RWPE1 (cell line): Measurements from ENCODE around the gene ERLEC1.
A peak's percentile ranks its signal among the peaks of the same experiment; 100 is the strongest.

Source experiments
- CTCF ChIA-PET: fragments of 350-600 bp; sonication (Branson Sonifier 250); formaldehyde crosslinking; extraction: SDS; loops from one replicate; lab custom pipeline; 2021; lab: Yijun Ruan, JAX
- POLR2A ChIA-PET: fragments of 400-600 bp; formaldehyde crosslinking; extraction: SDS; loops from one replicate; lab custom pipeline; 2020; ENCODE audit warnings: antibody characterized with exemption; ENCODE audit not compliant: low non-redundant PET; lab: Yijun Ruan, JAX
- DNase-seq: peaks from one replicate; pipeline ENCODE4 v3.0.0; 2012; ENCODE audit warnings: low spot score
- H3K27ac ChIP-seq: fragments of 450-650 bp; 2 replicates; pipeline ENCODE4 v1.5.1; 2017
- CTCF ChIP-seq: fragments of 450-650 bp; conservative IDR thresholded peaks from 2 replicates; pipeline ENCODE4 v1.5.1; 2017; ENCODE audit warnings: low read depth, mild to moderate bottlenecking

Gene ERLEC1

GRCh38 chr2:53780056-53780455, 6.8 kb upstream of the ERLEC1 start:
- CTCF ChIA-PET = no interaction called here
- TF ChIP-seq CTCF = no peak
- POLR2A ChIA-PET = no interaction called here
- no peak for DNase-seq
- no peak overlapping the region for H3K27ac ChIP-seq

- TF ChIP-seq CTCF = no peak
- CTCF ChIA-PET = no interaction called here
- POLR2A ChIA-PET = no interaction called here
- no peak for DNase-seq
- H3K27ac ChIP-seq = no peak overlapping the region
Observed at GRCh38 chr2:53782676-53783075, 4.2 kb upstream of the ERLEC1 start.

GRCh38 chr2:53784436-53784835, 2.4 kb upstream of the ERLEC1 start:
- ChIA-PET POLR2A (no interaction called here), CTCF (no interaction called here)
- no peak overlapping the region for H3K27ac ChIP-seq
- no peak for TF ChIP-seq CTCF
- no peak for DNase-seq

- H3K27ac ChIP-seq = no peak overlapping the region
- no peak for TF ChIP-seq CTCF
- DNase-seq = no peak
- POLR2A ChIA-PET = no interaction called here
- CTCF ChIA-PET = interaction anchor here (0.5 to 0.7 kb wide), 2 partner anchors 174 to 788 kb away, joined by 4 read pairs; no protein-coding TSS in a partner anchor
Observed at GRCh38 chr2:53785366-53785765, 1.5 kb upstream of the ERLEC1 start.

GRCh38 chr2:53786352-53786704, 516 bp upstream of the ERLEC1 start:
- peak overlapping the region; percentile 89 for H3K27ac ChIP-seq
- CTCF ChIA-PET = no interaction called here
- POLR2A ChIA-PET = no interaction called here
- peak; percentile 27 for DNase-seq
- TF ChIP-seq CTCF = no peak

GRCh38 chr2:53787614-53788289, 908 bp downstream of the ERLEC1 start:
- POLR2A ChIA-PET = no interaction called here
- peak overlapping the region; percentile 89 for H3K27ac ChIP-seq
- CTCF ChIA-PET = interaction anchor here (0.7 kb wide), 1 partner anchor 1509 kb away, joined by 4 read pairs; no protein-coding TSS in a partner anchor
- no peak for TF ChIP-seq CTCF
- DNase-seq = peak; percentile 14
